ENCODE measurements around the gene RALGAPA2.

- TF ChIP-seq POLR2A (IDR thresholded peaks at IDR 0.05; ENCODE audit: low read length): no peak
- TF ChIP-seq GATA1 (IDR thresholded peaks at IDR 0.05; ENCODE audit: low read depth, low read length): no peak
Measured at GRCh38 chr20:20552076-20552475, 160.4 kb downstream of the RALGAPA2 start.
